Mesenteric fat pad (tissue), 1 donor: ENCODE results near the gene LEPROT. TPM values are rescaled to one million over a fixed set of nuclear protein-coding genes. Genes with fewer than 3 reads are reported as not detected.

Experiments
- DNase-seq: peaks from one replicate; pipeline ENCODE4 v3.0.0-alpha.2; 2020; ENCODE audit warnings: low spot score
- total RNA-seq: library from RNA; stranded (reverse); fragmentation: NEBNext Ultra II Directional; extraction: Animal tissue kit (Norgen Biotek cat#: 25700); gene quantifications from one replicate; pipeline ENCODE4 v1.2.1, GENCODE V29; 2021
- donor health status: DM: yes; HTN: yes; CAD: no.

The LEPROT gene
- total RNA-seq, 1 donor from 2014 or later = 116 TPM

DNA sequence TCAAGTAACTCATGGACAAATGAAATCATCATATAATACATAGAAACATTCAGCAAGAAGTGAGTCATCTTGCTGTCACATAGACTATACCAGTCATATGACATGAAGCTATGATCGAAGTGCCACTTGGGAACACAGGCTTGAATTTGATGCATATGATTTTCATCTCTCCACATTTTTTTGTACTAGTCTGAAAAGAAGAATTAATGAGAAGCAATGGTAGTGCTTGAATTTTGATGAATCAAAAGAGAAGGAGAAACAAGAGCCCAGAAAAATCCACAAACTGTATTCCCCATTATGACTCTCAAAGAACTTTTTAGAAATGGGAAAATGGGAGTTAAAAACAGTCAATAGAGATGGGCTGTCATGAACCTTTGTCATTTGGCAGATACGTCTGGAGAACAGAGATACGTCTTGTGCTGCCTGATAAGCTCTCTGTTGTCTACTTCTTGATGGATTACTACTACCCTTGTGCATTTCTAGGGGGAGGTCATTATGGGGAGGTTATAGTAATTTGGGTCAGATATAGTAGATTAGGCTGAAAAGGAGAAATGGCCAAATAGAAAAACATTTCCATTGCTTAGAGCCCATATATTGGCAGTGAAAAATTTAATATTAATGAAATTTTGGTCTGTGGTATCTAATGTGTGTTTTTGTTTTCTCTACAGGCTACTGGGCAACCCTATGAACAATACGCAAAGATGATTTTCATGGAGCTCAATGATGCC is 8.0 kb upstream of the LEPROT start:
- no peak for DNase-seq

DNA sequence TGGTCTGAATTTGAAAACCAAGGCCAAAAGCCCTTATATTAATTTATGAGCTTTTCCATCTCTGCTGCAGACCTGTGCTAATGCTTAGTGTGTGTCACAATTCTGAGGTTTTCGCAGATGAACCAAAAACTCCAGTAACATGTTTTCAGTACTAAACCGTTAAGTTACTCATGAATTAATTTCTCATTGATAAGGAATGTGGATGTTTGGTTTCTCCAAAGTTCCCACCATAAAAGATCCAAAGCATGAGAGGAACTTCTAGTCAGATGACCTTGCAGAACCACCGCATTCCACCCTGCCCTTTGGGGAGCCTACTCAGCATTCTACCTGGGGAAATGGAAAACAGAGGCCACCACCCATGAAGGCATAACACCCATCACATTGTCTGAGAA is 7.5 kb upstream of the LEPROT start:
- DNase-seq = no peak

DNA sequence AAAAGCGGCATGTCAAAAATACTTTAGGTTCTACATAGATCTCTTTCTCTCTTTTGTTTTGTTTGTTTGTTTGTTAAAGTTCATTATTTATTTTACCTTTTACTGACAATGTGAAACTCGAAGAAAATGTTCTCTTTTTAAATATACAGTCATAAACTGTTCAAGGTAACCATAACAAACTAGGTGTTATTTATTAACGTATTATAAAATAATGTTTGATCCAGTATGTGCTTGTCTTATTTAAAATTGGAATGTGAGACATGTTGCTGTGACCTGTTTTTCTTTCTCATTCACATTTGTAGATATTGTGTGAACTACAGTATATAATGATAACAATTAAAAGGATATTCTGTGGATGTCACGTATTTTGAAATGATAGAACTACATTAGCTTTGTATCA is 5.9 kb upstream of the LEPROT start:
- DNase-seq = no peak

DNA sequence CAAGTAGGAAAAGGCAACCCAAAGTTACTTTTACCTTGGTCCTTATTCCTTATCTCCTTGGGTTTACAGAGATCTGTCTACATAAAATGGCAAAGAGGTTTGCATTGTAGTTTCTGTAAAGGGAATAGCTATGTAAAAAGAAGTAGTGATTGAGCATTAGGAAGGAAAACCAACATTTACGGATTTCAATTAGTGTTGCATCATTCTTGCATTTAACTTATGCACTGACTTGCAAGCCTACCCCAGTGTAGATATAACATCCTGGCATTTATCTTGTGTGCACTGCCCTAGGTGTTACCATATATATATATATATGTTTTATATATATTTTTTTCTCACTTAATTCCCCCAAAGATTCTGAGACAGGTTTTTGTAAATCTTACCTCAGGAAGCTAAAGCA is 3.7 kb upstream of the LEPROT start:
- no peak for DNase-seq

DNA sequence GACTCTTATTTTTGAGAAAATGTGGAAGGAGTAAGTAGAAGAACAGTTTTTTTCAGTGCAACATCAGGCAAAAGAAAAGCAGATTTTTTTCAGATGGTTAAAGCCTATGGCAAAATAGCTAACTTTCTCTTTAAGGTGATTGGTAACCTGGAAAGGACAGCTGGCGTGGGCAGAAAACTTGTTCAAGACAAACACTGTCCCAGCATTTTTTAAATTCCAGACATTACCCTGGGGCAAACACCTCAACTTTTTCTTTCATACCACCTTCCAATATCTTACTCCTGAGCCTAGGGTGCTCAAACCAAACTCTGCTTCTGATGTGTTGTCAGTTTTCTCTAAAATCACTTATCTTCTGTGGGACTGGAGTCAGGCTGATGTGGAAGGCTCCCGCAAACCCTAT is 2.7 kb upstream of the LEPROT start:
- DNase-seq = no peak

DNA sequence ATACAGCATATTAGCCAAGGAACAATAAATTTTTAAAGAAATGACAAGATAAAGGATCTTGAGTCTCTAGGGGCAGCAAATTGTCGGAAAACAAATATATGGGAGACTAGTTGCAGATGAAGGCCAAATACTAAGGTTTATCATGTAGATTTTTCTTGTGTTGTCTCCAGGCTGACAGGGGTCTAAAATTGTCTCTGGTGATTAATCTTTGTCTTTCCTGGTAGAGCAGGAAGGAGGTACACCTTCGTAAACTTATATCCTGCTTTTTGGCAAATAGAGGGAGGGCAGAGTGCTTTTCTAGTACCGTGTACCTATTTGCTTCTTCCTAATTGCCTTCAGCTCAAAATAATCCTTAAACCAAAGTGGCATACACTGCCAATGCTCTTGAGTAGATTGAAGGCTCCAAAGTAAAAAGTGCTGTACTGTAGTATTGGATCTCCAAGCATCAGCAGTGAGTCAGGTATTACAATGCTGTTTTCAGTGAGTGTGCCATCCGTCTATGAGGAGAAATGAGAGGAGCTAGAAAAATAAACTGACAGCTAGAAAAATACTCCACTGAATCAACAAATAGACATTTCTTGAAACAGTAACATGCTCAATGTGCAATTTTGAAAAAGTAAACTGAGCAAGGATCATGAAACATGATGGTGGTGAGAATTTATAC is 1.8 kb upstream of the LEPROT start:
- DNase-seq = no peak

DNA sequence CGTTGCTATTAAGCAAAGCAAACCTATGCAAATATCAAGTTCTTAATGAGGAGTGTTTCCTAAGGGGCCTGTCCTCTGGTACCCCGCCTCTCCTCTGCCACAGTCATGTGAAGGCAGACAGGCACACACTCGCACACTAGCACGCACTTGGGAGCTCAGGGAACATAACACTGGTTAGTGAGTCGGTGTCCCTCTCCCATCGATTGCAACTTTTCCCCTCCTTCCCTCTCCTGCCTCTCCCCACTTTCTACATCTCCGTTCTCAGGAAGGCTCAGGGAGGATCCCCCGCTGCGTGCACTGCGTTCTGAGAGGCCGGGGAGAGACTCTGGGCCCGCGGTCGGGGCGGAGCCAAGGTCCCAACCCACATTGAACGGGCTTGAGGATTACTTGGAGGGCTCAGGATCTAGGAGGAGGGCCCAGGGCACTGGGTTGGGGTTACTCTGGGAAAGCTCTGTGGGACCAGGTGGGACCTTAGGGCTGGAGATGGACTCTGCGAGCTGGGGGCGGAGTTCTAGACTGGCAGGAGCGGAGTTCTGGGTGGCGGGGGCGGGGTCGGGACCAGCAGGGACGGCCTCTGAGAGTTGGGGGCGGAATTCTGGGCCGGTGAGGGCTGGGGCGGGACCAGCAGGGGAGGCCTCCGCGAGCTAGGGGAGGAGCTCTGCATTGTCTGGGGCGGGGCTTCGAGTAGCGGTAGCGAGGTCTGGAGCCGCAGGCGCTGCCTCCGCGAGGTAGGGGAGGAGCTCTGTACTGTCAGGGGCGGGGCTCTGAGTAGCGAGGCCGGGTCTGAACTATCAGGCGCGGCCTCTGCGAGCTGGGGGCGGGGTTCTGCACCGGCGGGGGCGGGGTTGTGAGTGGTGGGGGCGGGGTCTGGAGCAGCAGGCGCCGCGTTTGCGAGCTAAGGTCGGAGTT is 533 bp upstream of the LEPROT start:
- DNase-seq = peak; percentile 99

DNA sequence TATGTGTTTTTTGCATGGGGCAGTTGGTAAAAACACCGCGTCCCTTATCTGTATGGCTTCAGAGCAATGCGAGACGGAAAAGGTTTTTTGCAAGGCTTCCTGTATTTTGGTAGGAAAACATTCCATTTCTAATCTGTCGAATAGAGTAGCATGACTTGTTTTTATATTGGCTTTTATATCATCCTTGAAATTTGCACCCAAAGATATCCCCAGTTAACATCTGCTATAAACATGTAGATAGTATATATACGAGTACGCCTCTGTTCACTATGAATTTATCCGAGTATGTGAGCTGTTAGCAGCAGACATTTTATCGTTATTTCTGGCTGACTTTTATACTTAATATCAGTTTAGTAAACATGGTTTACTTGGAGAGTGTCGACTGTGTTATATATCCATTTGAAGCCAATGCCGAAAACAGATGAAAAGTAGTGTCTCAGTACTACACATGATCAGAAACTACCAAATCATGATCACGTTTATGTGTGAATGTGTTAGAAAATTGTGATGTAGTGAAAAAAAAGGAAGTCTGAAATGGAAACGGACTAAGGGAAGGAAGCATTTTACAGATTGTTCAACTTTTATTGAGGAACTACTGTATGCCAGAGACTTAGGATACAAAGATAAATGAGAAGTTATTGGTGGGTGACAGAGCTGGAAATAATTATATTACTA is 1.0 kb downstream of the LEPROT start:
- DNase-seq = no peak

DNA sequence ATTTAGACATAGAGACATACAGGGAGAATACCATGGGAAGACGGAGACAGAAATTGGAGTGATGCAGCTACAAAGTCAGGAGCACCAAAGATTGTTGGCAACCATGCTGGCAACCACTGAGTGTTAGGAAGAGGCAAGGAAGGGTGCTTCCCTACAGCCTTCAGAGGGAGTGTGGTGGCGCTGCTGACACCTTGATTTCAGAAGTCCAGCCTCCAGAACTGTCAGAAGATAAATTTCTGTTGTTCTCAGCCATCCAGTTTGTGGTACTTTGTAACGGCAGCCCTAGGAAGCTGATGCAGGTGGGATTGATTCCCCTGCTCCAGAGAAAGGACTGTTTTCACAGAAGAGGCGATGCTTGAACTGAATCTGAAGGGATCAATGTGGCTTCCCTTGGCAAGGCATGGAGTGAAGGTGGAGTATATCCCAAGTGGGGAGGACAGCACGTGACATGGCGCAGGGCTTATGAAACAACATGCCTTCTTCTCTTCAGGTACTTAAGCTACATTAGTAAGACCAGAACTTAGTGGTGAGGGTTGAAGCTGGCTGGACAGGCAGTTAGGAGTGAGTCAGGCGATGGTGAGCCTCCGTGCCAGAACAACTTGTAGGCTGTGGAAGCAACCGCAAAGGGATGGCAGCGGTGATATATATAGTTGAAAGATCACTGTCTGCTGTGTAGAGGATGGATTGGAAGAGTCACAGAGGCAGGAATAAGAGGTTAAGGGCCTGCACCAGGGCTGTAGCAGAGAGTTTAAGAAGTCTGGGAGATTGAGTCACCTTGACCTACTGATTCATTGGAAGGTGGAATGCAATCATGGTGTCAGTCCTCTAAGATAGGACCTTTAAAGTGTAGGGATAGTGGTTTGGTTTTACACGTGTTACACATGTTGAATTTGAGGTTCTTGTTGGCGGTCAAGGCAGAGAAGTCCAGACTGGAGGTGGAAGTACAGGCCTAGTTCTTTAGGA is 2.1 kb downstream of the LEPROT start:
- no peak for DNase-seq

DNA sequence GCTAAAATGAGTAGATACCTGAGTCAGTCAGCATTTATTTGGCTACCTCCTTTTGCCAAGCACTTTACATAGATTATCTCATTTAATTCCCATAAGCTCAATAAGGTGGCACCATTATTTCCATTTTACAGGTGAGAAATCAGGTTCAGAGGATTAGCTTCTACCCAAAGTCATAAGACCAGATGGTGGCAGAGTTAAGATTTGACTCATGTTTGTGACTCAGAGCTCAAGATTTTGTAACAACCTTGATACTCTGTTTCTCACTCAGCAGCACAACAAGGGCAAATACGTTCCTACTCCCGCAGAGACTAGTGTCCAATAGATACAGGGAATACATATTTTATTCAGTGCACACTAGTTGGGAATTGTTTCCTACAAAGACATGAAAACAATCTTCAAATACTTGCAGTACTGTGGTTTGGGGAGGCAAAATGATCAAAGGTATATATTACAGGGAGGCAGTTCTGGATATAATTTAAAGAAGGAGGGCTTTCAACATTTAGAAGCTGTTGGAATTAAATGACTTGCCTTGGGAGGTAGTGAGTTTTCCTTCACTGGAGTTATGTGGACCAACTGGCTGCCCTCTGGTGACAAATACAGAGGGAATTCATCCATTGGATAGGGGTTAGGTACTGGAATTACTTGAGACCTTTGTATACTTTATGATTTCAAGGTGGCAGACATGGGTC is 3.6 kb downstream of the LEPROT start:
- no peak for DNase-seq

DNA sequence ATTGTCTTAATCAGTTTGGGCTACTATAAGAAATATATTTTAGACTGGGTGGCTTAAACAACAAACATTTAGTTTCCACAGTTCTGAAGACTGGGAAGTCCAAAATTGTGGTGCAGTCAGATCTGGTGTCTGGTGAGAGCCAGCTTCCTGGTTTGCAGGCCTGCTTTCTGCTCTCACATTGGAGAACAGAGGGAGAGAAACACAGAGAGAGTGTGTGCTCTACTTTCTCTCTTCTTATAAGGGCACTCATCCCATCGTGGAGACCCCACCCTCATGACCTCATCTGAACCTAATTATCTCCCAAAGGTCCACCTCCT is 4.1 kb downstream of the LEPROT start:
- DNase-seq = no peak

DNA sequence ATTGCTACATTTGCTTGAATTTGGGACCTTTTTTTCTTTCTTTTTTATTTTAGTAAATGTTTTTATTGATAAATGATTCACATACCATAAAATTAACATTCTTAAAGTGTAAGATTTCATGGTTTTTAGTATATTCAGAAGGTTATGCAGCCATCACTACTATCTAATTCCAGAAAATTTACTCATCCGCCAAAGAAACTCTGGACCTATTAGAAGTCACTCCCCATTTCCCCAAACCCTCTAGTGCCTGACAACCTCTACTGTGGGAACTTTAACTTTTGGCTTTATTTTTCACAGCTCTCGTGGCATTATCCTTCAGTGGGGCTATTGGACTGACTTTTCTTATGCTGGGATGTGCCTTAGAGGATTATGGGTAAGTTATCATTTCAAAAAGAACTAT is 4.5 kb downstream of the LEPROT start:
- no peak for DNase-seq

DNA sequence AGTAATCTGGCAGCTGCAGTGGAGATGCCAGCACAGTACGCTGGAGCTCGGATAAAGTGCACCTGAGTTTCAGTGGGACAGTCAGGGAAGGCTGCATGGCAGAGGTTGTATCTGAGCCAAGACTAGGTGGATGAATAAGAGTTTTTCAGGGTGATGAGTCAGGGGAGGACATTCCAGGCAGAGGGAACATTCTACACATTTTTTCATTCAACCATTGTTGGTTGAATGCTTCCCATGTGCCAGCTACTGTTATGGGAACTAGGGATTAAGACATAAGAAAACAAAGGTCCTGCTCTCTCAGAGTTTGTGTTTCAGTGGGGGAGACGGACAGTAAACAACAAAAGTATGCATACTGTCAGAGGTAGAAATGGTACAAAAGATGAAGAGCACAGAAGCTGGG is 5.2 kb downstream of the LEPROT start:
- no peak for DNase-seq

DNA sequence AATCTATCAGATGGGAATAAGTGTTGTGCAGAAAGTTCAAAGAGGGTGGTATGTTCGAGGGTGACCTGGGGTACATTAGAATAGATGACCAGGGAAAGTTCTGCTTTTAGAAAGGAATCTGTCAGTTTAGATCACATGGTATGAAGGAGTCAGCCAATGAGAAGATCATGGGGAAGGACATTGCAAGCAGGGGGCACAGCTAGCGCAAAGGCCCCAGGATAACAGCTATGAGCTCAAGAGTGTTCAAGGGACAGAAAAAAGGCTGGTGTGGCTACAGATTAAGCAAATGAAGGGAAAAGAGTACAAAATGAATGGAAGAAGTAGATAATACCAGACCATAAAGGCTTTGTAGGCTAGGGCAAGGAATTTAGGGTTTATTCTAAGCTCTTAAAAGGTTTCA is 8.6 kb downstream of the LEPROT start:
- no peak for DNase-seq

DNA sequence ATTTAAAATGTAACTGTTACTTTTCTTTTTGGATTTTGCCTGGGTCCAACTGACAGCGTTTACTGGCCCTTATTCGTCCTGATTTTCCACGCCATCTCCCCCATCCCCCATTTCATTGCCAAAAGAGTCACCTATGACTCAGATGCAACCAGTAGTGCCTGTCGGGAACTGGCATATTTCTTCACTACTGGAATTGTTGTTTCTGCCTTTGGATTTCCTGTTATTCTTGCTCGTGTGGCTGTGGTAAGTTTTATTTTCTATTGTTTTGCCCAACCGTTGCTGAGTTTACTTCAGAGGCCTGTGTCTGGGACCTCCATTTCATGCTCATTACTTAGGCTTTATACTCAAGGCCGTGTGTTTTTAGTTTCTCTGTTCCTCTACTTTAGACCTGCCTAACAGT is 9.3 kb downstream of the LEPROT start:
- no peak for DNase-seq

DNA sequence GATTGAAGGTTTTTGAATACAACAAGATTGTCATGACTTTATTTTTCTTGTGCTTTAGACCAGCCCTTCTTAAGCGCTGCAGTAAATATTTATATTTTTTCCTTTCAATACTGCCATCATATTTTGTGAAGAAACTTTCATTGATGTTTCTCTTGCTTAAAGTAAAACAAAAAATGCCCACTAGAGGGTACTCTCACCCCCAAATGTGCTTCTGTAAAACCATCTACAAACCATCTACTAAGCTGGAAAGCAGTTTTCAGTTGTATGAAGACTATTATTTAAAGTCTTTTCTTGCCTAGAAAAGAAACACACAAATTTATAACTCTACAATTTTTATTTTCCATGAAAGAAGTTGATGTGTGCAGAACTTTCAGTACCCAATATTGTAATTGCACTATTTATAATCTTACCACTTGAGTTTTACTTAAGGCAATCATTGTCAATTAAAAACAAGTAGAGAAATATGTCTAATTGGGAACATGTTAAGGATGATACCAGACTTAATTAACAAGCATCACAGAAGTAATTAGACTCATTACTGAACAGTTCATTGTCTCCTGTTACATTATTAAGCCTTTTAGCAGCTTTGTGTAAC is 10.7 kb downstream of the LEPROT start:
- no peak for DNase-seq

DNA sequence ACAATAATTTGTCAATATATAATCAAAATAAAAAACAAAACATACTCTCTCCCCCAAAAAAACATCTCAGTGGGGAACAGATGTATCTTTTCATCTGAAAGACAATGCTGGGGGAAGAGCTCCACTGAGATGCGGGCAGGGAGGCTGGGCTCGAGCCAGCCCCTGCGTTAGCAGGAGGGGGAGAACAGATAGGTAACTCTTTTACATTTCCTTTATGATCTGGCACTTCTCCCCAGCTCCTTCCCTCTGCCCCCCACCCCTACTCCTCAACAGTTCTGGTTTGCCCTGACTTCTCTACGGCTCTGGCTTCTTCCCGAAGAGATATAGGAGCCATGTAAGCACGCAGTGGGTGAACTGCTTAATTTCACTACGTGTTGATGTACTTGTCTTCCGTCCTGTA is 12.4 kb downstream of the LEPROT start:
- DNase-seq = no peak

DNA sequence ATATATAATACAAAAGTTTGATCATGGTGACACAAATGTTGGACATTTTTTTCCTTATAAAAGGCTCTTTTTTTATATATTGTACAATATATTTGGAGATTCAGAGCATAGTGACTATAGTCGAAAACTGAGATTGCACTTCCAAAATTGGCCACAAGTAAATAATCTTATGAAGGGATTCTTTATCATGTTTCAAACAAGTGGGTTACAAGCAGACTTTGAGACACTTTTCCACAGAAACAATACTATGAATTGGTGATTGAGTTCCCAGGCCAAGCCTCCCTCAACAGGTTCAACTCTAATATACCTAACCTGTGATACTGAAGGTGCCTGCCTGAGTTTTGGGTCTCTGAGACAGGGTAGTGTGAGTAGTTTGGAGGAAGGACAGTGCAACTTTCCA is 13.8 kb downstream of the LEPROT start:
- no peak for DNase-seq

DNA sequence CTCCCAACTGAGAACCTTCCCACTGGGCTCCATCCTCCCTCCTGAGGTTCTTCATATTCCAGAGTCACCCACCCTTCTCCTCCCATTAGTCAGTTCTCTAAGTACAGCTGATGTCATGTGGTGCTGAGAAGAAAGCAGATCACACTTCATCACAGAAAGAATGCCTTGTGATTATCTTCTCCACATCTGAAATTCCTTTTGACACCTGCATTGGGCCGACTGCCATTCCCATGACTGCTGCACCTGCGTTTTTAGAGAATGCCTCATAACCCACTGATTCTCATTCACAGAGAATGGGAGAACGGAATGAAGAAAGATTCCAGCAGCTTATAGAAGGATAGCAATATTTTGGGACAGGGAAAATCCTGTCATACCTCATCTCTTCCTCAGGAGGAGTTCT is 14.3 kb downstream of the LEPROT start:
- DNase-seq = no peak

DNA sequence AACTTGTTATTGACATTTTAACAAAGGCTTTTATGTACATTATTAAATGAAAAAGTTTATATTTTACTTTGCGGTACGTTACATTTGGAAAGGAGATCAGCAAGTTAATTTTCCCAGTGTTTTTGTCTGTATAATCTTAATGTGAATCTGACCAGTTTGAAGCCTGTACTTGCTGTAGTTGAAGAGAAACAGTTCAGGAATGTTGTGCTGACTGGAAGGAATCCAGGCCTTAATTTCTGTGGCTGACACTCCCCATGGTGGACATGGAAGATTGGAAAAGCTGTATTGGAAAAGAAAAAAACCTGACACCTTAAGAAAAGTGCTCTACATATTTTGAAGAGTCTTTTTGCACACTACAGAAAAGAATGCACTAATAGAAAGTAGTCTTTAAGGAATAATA is 15.5 kb downstream of the LEPROT start:
- DNase-seq = no peak
